ENCODE data around the gene TP63.

GRCh38 chr3:189724356-189724755, 93.2 kb downstream of the TP63 start:
- no peak for TF ChIP-seq CTCF (IDR thresholded peaks at IDR 0.05)
- TF ChIP-seq POLR2AphosphoS5 (IDR thresholded peaks at IDR 0.05) = no peak
- TF ChIP-seq EP300 (IDR thresholded peaks at IDR 0.05; ENCODE audit: low read depth) = no peak
